Measurements from ENCODE around the gene C5AR2. TPM values are rescaled to one million over a fixed set of nuclear protein-coding genes. Genes with fewer than 3 reads are reported as not detected.
"Not testable (repeated sequence)": the region's sequence is repeated elsewhere in the genome, so short reads cannot be mapped to it uniquely, and the experiment has no call there.

C5AR2 gene
- 0.59 TPM for polyA plus RNA-seq (2013, experiment 1 of 2)
- not detected for polyA plus RNA-seq (2013, experiment 2 of 2)

DNA sequence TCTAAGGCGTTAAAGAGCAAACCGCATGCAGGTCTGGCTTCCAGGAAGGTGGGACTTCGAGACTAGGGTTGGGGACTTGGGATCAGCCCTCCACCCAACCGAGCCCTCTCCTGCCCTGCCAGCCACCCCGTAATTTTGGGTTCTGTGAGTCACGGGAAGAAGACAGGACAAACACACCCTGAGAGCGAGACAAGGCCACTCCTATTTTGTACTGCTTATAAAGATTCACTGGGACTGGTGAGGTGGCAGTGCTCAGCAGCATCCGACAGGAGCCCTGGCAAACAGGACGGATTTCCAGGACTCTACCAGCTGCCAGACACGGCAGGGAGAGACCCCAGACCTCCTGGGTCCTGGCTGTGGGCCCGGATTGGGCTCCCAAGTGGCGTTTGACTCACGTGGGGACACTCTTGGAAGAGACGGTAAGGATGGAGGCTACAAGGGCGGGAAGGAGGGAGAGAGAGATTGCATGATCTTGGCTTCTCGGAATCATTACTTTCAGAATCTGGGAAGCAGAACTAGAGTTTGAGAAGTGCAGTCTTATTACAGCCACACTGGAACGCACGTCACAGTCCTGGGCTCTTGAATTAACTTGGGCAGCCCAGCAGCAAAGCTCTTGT, at the start of gene C5AR2:
C5AR2 (plus strand) TSS at position 245 of the 617 bp plus-strand sequence. CDS start 8,625 bp downstream, outside the sequence.
- Histone ChIP-seq H3K4me1 (ENCODE audit: control insufficient read depth, insufficient read depth, low read length, poor library complexity, severe bottlenecking) (peaks cover 5% of the 10 kb centered on the region), H3K36me3 (ENCODE audit: control insufficient read depth, insufficient read depth, low read length) (no peaks in the 10 kb centered on the region), H3K9me3 (ENCODE audit: control insufficient read depth, low read length) (no peaks in the 10 kb centered on the region), H3K27ac (ENCODE audit: low read depth, low read length, severe bottlenecking) (no peak within 1 kb of the TSS), H3K4me3 (ENCODE audit: extremely low read depth, insufficient read depth, low read length, poor library complexity, severe bottlenecking) (no peak within 1 kb of the TSS)
- 82 to 88% methylated on average over 16 of the region's 18 CpGs for WGBS, 2 experiments (ENCODE audit: insufficient coverage in 2 of 2)

- Histone ChIP-seq H3K9me3 (ENCODE audit: control insufficient read depth, low read length) (no peaks in the 10 kb centered on the region), H3K27ac (ENCODE audit: low read depth, low read length, severe bottlenecking) (no peak overlapping the region), H3K4me1 (ENCODE audit: control insufficient read depth, insufficient read depth, low read length, poor library complexity, severe bottlenecking) (no peaks in the 10 kb centered on the region), H3K4me3 (ENCODE audit: extremely low read depth, insufficient read depth, low read length, poor library complexity, severe bottlenecking) (no peak overlapping the region), H3K36me3 (ENCODE audit: control insufficient read depth, insufficient read depth, low read length) (peaks cover 5% of the 10 kb centered on the region)
- WGBS, 2 experiments (ENCODE audit: insufficient coverage in 2 of 2) = 81 to 95% methylated on average over 5 to 8 of the region's 10 CpGs
These were observed 48.4 kb upstream of the C5AR2 start for GRCh38 chr19:47283405-47284059.

- H3K4me1 ChIP-seq (ENCODE audit: control insufficient read depth, insufficient read depth, low read length, poor library complexity, severe bottlenecking) = peaks cover 6% of the 10 kb centered on the region
- no peaks in the 10 kb centered on the region for H3K36me3 ChIP-seq (ENCODE audit: control insufficient read depth, insufficient read depth, low read length)
- no peaks in the 10 kb centered on the region for H3K9me3 ChIP-seq (ENCODE audit: control insufficient read depth, low read length)
- 42 to 61% methylated on average over 4 of the region's 9 CpGs for WGBS, 2 experiments (ENCODE audit: insufficient coverage in 2 of 2)
- no peak overlapping the region for H3K4me3 ChIP-seq (ENCODE audit: extremely low read depth, insufficient read depth, low read length, poor library complexity, severe bottlenecking)
- H3K27ac ChIP-seq (ENCODE audit: low read depth, low read length, severe bottlenecking) = no peak overlapping the region
These were observed 47.6 kb upstream of the C5AR2 start for GRCh38 chr19:47284324-47284899.

GRCh38 chr19:47296036-47296435, 35.9 kb upstream of the C5AR2 start:
- H3K4me1 ChIP-seq (ENCODE audit: control insufficient read depth, insufficient read depth, low read length, poor library complexity, severe bottlenecking) = no peaks in the 10 kb centered on the region
- H3K27ac ChIP-seq (ENCODE audit: low read depth, low read length, severe bottlenecking) = no peak overlapping the region
- no peak overlapping the region for H3K4me3 ChIP-seq (ENCODE audit: extremely low read depth, insufficient read depth, low read length, poor library complexity, severe bottlenecking)
- no peaks in the 10 kb centered on the region for H3K9me3 ChIP-seq (ENCODE audit: control insufficient read depth, low read length)
- 16 to 34% methylated on average over 5 to 10 of the region's 12 CpGs for WGBS, 2 experiments (ENCODE audit: insufficient coverage in 2 of 2)
- no peaks in the 10 kb centered on the region for H3K36me3 ChIP-seq (ENCODE audit: control insufficient read depth, insufficient read depth, low read length)

DNA sequence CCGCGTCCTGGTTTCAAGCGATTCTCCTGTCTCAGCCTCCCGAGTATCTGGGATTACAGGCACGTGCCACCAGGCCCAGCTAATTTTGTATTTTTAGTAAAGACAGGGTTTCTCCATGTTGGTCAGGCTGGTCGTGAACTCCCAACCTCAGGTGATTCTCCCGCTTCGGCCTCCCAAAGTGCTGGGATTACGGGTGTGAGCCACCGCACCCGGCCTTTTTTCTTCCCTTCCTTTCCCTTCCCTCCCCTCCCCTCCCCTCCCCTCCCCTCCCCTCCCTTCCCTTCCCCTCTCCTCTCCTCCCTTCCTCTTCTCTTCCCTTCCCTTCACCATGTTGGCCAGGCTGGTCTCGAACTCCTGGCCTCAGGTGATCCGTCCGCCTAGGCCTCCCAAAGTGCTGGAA, 31.1 kb upstream of the C5AR2 start:
- not testable (repeated sequence) for H3K9me3 ChIP-seq (ENCODE audit: control insufficient read depth, low read length); H3K27ac ChIP-seq (ENCODE audit: low read depth, low read length, severe bottlenecking); H3K4me3 ChIP-seq (ENCODE audit: extremely low read depth, insufficient read depth, low read length, poor library complexity, severe bottlenecking); H3K36me3 ChIP-seq (ENCODE audit: control insufficient read depth, insufficient read depth, low read length); H3K4me1 ChIP-seq (ENCODE audit: control insufficient read depth, insufficient read depth, low read length, poor library complexity, severe bottlenecking)
- 88 to 97% methylated on average over 6 to 7 of the region's 14 CpGs for WGBS, 2 experiments (ENCODE audit: insufficient coverage in 2 of 2)

DNA sequence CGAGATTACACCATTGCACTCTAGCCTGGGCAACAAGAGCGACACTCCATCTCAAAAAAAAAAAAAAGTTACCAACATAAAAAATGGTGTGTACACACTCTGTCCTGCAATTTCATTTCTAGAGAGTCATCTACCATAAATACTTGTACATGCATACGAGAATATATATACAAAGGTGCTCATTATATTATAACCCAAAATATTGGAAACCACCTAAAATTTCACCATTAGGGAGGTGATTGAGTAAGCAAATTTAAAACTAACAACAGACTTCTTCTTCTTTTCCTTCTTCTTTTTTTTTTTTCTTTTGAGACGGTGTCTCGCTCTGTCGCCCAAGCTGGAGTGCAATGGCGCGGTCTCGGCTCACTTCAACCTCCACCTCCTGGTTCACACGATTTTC, 29.7 kb upstream of the C5AR2 start:
- Histone ChIP-seq H3K9me3 (ENCODE audit: control insufficient read depth, low read length) (no peaks in the 10 kb centered on the region), H3K36me3 (ENCODE audit: control insufficient read depth, insufficient read depth, low read length) (no peaks in the 10 kb centered on the region), H3K4me3 (ENCODE audit: extremely low read depth, insufficient read depth, low read length, poor library complexity, severe bottlenecking) (no peak overlapping the region), H3K4me1 (ENCODE audit: control insufficient read depth, insufficient read depth, low read length, poor library complexity, severe bottlenecking) (no peaks in the 10 kb centered on the region), H3K27ac (ENCODE audit: low read depth, low read length, severe bottlenecking) (no peak overlapping the region)
- 91 to 92% methylated on average over 6 to 9 of the region's 10 CpGs for WGBS, 2 experiments (ENCODE audit: insufficient coverage in 2 of 2)

- no peaks in the 10 kb centered on the region for H3K4me1 ChIP-seq (ENCODE audit: control insufficient read depth, insufficient read depth, low read length, poor library complexity, severe bottlenecking)
- H3K9me3 ChIP-seq (ENCODE audit: control insufficient read depth, low read length) = no peaks in the 10 kb centered on the region
- no peaks in the 10 kb centered on the region for H3K36me3 ChIP-seq (ENCODE audit: control insufficient read depth, insufficient read depth, low read length)
- 85 to 100% methylated on average over 1 to 3 of the region's 6 CpGs for WGBS, 2 experiments (ENCODE audit: insufficient coverage in 2 of 2)
- H3K27ac ChIP-seq (ENCODE audit: low read depth, low read length, severe bottlenecking) = no peak overlapping the region
- no peak overlapping the region for H3K4me3 ChIP-seq (ENCODE audit: extremely low read depth, insufficient read depth, low read length, poor library complexity, severe bottlenecking)
These were observed 28.0 kb upstream of the C5AR2 start for GRCh38 chr19:47303966-47304365.

DNA sequence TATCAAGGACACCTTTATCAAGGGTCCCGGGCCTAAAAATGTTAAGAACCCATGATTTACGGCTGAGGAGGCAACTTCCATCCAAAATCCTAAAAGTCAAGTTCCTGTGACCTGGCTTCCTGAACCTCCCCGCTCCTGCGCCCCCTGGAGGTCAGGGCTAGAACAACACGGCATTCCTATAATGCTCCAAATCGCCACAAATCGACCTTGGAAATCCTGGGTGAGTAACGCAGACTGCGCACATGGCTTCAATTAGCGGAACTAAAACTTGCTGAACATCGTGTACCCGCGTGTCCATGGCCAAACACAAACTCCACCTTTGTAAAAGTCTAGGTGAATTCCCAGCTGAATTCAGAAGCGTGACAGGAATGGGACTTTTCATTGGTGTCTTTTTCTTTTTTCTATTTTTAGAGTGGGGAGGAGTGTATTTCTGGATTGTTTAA, 26.6 kb upstream of the C5AR2 start:
- Histone ChIP-seq H3K36me3 (ENCODE audit: control insufficient read depth, insufficient read depth, low read length) (no peaks in the 10 kb centered on the region), H3K4me1 (ENCODE audit: control insufficient read depth, insufficient read depth, low read length, poor library complexity, severe bottlenecking) (no peaks in the 10 kb centered on the region), H3K9me3 (ENCODE audit: control insufficient read depth, low read length) (no peaks in the 10 kb centered on the region), H3K4me3 (ENCODE audit: extremely low read depth, insufficient read depth, low read length, poor library complexity, severe bottlenecking) (no peak overlapping the region), H3K27ac (ENCODE audit: low read depth, low read length, severe bottlenecking) (no peak overlapping the region)
- WGBS, 2 experiments (ENCODE audit: insufficient coverage in 2 of 2) = 13 to 15% methylated on average over 12 of the region's 14 CpGs

DNA sequence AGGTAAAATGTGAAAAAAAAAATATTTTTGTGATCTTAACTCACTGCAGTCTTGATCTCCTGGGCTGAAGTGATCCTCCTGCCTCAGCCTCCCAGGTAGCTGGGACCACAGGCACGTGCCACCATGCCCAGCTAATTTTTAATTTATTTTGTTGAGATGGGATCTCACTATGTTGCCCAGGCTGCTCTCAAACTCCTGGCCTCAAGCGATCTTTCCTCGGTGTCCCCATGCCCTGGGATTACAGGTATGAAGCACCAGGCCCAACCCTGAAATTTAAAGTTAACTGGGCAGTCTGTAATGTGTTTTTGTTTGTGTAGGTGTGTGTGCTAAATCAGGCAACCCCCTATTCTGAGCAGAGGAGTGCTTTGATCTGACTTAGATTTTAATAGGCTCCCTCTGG, 25.7 kb upstream of the C5AR2 start:
- Histone ChIP-seq H3K36me3 (ENCODE audit: control insufficient read depth, insufficient read depth, low read length) (no peaks in the 10 kb centered on the region), H3K9me3 (ENCODE audit: control insufficient read depth, low read length) (no peaks in the 10 kb centered on the region), H3K4me1 (ENCODE audit: control insufficient read depth, insufficient read depth, low read length, poor library complexity, severe bottlenecking) (no peaks in the 10 kb centered on the region), H3K4me3 (ENCODE audit: extremely low read depth, insufficient read depth, low read length, poor library complexity, severe bottlenecking) (no peak overlapping the region), H3K27ac (ENCODE audit: low read depth, low read length, severe bottlenecking) (no peak overlapping the region)
- 95% methylated on average over 3 of the region's 3 CpGs for WGBS, 2 experiments (ENCODE audit: insufficient coverage in 2 of 2)

DNA sequence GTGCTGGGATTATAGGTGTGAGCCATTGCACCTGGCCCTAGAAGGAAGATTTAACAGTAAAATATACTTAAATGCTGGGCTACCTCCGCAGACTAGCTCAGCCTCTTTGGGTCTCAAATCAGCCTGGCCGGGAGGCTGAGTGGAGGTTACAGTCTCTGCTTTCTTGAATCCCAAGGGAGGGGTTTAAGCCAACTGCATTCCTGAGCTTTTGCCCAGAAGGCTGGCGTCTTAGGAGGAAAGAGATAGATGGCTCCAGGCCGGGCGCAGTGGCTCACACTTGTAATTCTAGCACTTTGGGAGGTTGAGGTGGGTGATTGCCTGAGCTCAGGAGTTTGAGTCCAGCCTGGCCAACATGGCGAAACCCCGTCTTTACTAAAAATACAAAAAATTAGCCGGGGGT, 22.9 kb upstream of the C5AR2 start:
- Histone ChIP-seq H3K4me1 (ENCODE audit: control insufficient read depth, insufficient read depth, low read length, poor library complexity, severe bottlenecking) (no peaks in the 10 kb centered on the region), H3K36me3 (ENCODE audit: control insufficient read depth, insufficient read depth, low read length) (no peaks in the 10 kb centered on the region), H3K4me3 (ENCODE audit: extremely low read depth, insufficient read depth, low read length, poor library complexity, severe bottlenecking) (no peak overlapping the region), H3K27ac (ENCODE audit: low read depth, low read length, severe bottlenecking) (no peak overlapping the region), H3K9me3 (ENCODE audit: control insufficient read depth, low read length) (no peaks in the 10 kb centered on the region)
- WGBS, 2 experiments (ENCODE audit: insufficient coverage in 2 of 2) = 83 to 89% methylated on average over 7 to 8 of the region's 8 CpGs

DNA sequence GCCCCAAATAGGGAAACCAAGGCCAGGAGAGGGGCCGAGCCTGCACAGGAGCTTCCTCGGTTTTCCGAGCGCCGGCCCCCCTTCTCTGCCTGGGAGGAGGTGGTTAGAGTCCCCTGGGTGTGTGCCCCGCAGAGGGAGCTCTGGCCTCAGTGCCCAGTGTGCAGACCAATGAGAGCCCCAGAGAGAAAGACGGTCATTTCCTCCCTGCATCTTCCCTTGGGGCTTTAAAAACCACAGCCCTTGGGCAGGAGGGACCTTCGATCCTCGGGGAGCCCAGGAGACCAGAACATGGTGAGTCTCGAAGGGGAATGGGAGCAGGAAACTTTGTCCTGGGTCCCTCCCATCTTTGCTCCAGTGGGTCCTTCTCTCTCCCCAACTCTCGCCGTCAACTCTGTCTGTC, 22.4 kb upstream of the C5AR2 start, which contains the start of gene C5AR1:
C5AR1 (plus strand) TSS at position 254 of the 400 bp plus-strand sequence; CDS start at position 289, 35 bp downstream.
- Histone ChIP-seq H3K4me1 (ENCODE audit: control insufficient read depth, insufficient read depth, low read length, poor library complexity, severe bottlenecking) (no peaks in the 10 kb centered on the region), H3K36me3 (ENCODE audit: control insufficient read depth, insufficient read depth, low read length) (no peaks in the 10 kb centered on the region), H3K27ac (ENCODE audit: low read depth, low read length, severe bottlenecking) (no peak within 1 kb of the TSS), H3K4me3 (ENCODE audit: extremely low read depth, insufficient read depth, low read length, poor library complexity, severe bottlenecking) (no peak within 1 kb of the TSS), H3K9me3 (ENCODE audit: control insufficient read depth, low read length) (no peaks in the 10 kb centered on the region)
- 65 to 83% methylated on average over 6 to 11 of the region's 12 CpGs for WGBS, 2 experiments (ENCODE audit: insufficient coverage in 2 of 2)
